Type B pancreatic cell (in vitro differentiated cells): ENCODE data around the gene GNA12. TPM values are rescaled to one million over a fixed set of nuclear protein-coding genes. Genes with fewer than 3 reads are reported as not detected.

ENCODE experiments used
- DNase-seq: peaks from one replicate; pipeline ENCODE4 v3.0.0; 2021; ENCODE audit warnings: mixed read lengths; ENCODE audit not compliant: unreplicated experiment; ENCODE audit errors: extremely low spot score
- H3K27ac Mint-ChIP-seq: 2 replicates; pipeline ENCODE4 v1.8.0; 2021; ENCODE audit warnings: mild to moderate bottlenecking, mixed read lengths
- H3K27me3 Mint-ChIP-seq: 2 replicates; pipeline ENCODE4 v1.8.0; 2021; ENCODE audit warnings: mixed read lengths
- H3K36me3 Mint-ChIP-seq: 2 replicates; pipeline ENCODE4 v1.8.0; 2021; ENCODE audit warnings: mixed read lengths
- H3K4me1 Mint-ChIP-seq: one replicate; pipeline ENCODE4 v1.8.0; 2021; ENCODE audit warnings: mixed read lengths; ENCODE audit not compliant: unreplicated experiment
- H3K4me3 Mint-ChIP-seq: 2 replicates; pipeline ENCODE4 v1.8.0; 2021; ENCODE audit warnings: mild to moderate bottlenecking, mixed read lengths
- H3K9me3 Mint-ChIP-seq: 2 replicates; pipeline ENCODE4 v1.8.0; 2021; ENCODE audit warnings: mixed read lengths
- CTCF ChIP-seq: fragments of 200-600 bp; sonication (generic); conservative IDR thresholded peaks from 2 replicates; pipeline ENCODE4 v1.5.0; 2021; ENCODE audit warnings: antibody characterized with exemption, mild to moderate bottlenecking
- total RNA-seq: library from RNA; stranded (reverse); gene quantifications from 2 replicates; pipeline ENCODE4 v1.2.1, GENCODE V29; 2021; ENCODE audit warnings: low replicate concordance

GNA12 gene
- total RNA-seq, 1 donor from 2014 or later = 46.2 TPM

- Mint-ChIP-seq H3K4me1 (peaks cover 49% of the 10 kb centered on the region), H3K27me3 (no peaks in the 10 kb centered on the region), H3K9me3 (no peaks in the 10 kb centered on the region), H3K4me3 (no peak overlapping the region), H3K36me3 (peaks cover 4% of the 10 kb centered on the region), H3K27ac (no peak overlapping the region)
- DNase-seq = peak; percentile 47
- TF ChIP-seq CTCF = no peak
These were observed 40.4 kb downstream of the GNA12 start for GRCh38 chr7:2803755-2804154.

DNA sequence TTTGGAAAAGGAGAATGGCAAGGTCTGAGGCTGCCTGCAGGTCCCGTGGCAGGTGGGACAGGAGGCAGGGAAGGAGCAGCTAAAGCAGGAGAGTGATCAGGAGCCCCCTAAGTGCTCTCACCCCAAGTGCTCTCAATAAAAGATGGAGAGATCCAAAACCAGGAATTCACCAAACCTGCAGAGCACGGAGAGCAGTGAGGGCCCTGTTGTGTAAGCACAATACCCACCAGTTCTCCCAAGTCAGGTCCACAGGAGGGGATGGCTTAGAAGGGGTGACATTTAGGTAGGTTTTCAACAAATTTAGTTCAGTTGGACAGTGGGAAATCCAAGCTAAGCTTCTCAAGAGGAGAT is 40.8 kb downstream of the GNA12 start:
- Mint-ChIP-seq H3K36me3 (peaks cover 4% of the 10 kb centered on the region), H3K27me3 (no peaks in the 10 kb centered on the region), H3K4me3 (peak overlapping the region; percentile 43), H3K9me3 (no peaks in the 10 kb centered on the region), H3K4me1 (peaks cover 45% of the 10 kb centered on the region), H3K27ac (peak overlapping the region; percentile 79)
- DNase-seq = no peak
- TF ChIP-seq CTCF = no peak

DNA sequence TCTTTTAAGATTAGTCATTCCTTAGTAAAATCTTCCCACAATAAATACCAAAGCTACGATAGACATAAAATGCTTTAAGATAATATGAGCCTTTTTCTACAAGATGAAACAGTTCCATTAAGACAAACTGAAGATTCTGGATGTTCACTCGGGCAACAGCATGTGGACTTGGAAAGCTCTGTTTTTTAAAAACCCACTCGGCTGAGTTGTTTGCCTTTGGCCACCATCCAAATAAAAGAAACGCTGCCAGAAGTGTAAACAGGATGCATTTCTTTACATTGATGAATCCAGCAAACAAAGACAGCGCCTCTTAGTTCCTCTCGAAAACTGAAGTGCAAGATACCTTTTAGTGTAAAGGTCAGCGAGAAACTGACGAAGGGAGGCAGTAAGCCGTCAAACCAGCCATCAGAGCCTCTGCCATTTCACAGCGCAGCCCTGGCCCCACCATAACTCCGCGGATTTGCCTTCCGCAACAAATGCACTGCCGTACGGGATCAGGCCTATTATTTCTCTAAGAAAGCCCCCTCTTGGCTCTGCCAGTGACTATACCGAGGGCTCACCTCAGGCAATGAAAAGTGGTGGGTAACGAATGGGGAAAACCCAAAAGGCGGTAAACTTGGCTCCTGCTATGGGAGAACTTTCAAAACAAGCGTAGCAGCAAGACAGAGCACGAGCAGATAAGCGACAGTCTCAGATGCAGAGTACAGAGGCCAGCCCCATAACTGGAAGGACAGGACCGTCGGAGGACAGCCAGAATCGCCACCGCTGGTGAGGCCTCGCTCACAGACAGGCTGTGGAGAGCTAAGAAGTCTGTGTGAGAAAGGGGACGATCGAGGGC is 41.4 kb downstream of the GNA12 start:
- no peaks in the 10 kb centered on the region for H3K9me3 Mint-ChIP-seq
- no peak for DNase-seq
- peak overlapping the region; percentile 79 for H3K27ac Mint-ChIP-seq
- TF ChIP-seq CTCF = no peak
- peaks cover 41% of the 10 kb centered on the region for H3K4me1 Mint-ChIP-seq
- H3K27me3 Mint-ChIP-seq = no peaks in the 10 kb centered on the region
- H3K36me3 Mint-ChIP-seq = peaks cover 4% of the 10 kb centered on the region
- peak overlapping the region; percentile 43 for H3K4me3 Mint-ChIP-seq

- TF ChIP-seq CTCF = no peak
- no peak overlapping the region for H3K4me3 Mint-ChIP-seq
- H3K4me1 Mint-ChIP-seq = peaks cover 36% of the 10 kb centered on the region
- H3K27me3 Mint-ChIP-seq = no peaks in the 10 kb centered on the region
- H3K9me3 Mint-ChIP-seq = no peaks in the 10 kb centered on the region
- H3K36me3 Mint-ChIP-seq = peaks cover 4% of the 10 kb centered on the region
- no peak for DNase-seq
- H3K27ac Mint-ChIP-seq = no peak overlapping the region
These were observed 42.0 kb downstream of the GNA12 start for GRCh38 chr7:2802101-2802500.

DNA sequence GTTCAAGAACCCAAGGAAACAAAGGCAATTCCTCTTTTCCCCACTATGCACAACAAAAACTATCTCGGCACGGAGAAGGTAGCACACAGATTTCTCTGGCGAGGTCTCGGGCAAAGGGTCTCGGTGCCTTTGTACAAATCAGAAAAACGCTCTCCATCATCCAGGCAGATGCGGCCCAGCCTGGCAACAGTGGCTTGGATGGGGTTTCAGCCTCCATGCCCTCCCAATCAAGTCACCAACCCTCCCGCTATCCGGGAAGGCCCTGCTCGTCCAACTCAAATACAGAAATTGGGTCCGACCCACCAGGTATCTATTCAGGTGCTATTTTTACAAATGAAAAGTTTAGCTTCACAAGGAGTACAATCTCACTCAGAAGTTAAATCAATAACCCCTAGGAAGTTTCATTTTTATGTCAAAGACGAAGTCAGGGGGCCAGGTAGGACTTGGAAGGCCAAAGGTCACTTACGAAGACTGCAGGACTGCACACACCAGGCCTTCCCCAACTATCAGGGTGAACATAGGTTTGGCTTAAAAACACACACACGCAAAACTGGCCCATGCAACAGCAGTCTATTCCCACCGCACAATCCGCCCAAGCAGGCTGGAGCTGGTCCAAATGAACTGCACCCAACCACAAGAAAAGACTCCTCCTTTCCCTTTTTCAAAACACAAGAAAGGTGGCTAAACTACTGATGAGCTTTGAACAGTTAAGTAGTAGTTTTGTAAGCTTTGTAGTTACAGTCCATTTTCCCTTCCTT is 43.0 kb downstream of the GNA12 start:
- Mint-ChIP-seq H3K27ac (peak overlapping the region; percentile 22), H3K36me3 (peaks cover 7% of the 10 kb centered on the region), H3K9me3 (no peaks in the 10 kb centered on the region), H3K27me3 (no peaks in the 10 kb centered on the region), H3K4me3 (no peak overlapping the region), H3K4me1 (peaks cover 39% of the 10 kb centered on the region)
- DNase-seq = peak; percentile 32
- TF ChIP-seq CTCF = no peak
